Tibial nerve (tissue), 3 donors: ENCODE measurements around the gene S100A14.

Experiments
- CTCF ChIP-seq, 5 experiments: fragments of 200-600 bp in 3 of 5; fragments of 450-650 bp in 2 of 5; sonication (generic) in 3 of 5; IDR thresholded peaks; one replicate each; pipeline ENCODE4 v1.5.1; 2016 to 2019; ENCODE audit warnings: antibody characterized with exemption in 5 of 5, mild to moderate bottlenecking in 3 of 5, moderate library complexity in 2 of 5
- POLR2A ChIP-seq, 2 donors: fragments of 450-650 bp; IDR thresholded peaks; one replicate each; pipeline ENCODE4 v1.6.1; 2017; ENCODE audit warnings: antibody characterized with exemption in 2 of 2, mild to moderate bottlenecking in 2 of 2, moderate library complexity in 2 of 2

- TF ChIP-seq POLR2A (IDR thresholded peaks at IDR 0.05): no peak
- no peak for TF ChIP-seq CTCF (IDR thresholded peaks at IDR 0.05)
Observed at GRCh38 chr1:153567621-153568366, 48.3 kb downstream of the S100A14 start.
